ENCODE data around the gene BCAS2. TPM values are rescaled to one million over a fixed set of nuclear protein-coding genes. Genes with fewer than 3 reads are reported as not detected.
"Not testable (repeated sequence)": the region's sequence is repeated elsewhere in the genome, so short reads cannot be mapped to it uniquely, and the experiment has no call there.

The BCAS2 gene
- 10 to 100 TPM; 59.4 to 72.9 (median 70.2) TPM for polyA plus RNA-seq (ENCODE audit: insufficient read length in 4 of 4)

DNA sequence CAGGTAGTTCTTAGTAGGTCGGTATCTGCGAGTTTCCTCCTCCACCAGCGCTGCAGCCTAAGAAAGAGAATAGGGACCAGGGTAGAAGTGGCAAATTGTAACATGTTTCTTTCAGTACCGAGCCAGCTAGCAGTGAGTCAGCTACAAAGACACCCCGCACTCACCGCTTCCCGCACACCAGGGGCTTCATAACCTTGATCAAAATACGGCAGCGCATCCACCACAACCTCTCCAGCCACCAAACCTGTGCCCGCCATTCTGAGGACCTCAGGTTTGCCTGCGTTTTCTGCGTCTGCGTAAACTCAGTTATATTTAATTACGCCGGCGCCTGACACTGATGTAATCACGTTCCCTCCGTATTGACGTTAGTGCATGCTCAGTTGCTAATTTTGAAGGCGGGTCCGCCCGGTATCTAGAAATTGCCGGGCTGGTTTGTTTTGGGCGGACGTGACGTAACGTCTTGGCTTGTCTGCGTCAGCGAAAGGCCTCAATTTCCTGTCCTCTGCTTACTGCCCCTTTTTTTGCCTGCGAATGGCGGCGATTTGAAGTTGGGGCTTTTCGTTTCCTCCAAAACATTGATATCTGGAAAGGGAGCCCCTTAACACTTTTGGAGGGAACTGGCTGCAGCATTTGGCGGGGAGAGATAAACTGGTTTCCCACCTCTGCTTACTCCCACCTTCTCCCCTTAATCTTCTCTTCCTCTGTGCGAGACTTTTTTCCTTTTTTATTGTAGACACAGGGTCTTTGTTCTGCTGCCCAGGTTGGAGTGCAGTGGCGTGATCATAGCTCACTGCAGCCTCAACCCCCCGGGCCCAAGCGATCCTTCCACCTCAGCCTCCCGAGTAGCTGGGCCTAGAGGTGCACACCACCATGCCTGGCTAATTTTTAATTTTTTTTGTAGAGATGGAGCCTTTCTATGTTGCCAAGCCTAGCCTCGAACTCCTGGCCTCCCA is at the start of gene BCAS2:
TSS of gene BCAS2 (minus strand) at position 281 of the 953 bp plus-strand sequence. CDS start at position 257, 24 bp downstream.
- peak; percentile 96 to 98 (median 98) for DNase-seq (ENCODE audit: low read depth in 4 of 4, low spot score in 3 of 4)

GRCh38 chr1:114627107-114627506 is 45.7 kb upstream of the BCAS2 start:
- no peak for DNase-seq (ENCODE audit: low read depth in 4 of 4, low spot score in 3 of 4)

DNA sequence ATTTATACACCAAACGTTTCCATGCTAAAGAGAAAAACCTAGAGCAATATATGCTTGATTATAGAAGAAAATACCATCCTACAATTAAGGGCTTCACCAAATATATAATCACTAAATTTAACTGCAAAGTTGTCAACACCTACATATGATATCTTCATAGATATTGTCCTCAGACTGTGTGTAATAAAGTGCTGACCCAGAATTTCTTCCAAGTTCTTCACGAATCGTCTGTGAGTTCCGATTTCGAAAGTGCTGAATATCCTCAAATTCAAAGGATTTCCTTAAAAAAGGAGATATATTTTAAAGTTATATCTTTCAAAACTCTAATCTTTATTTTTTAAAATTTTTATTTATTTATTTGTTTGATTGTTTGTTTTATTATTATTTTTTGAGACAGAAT is 41.9 kb upstream of the BCAS2 start:
- no peak for DNase-seq (ENCODE audit: low read depth in 4 of 4, low spot score in 3 of 4)

DNA sequence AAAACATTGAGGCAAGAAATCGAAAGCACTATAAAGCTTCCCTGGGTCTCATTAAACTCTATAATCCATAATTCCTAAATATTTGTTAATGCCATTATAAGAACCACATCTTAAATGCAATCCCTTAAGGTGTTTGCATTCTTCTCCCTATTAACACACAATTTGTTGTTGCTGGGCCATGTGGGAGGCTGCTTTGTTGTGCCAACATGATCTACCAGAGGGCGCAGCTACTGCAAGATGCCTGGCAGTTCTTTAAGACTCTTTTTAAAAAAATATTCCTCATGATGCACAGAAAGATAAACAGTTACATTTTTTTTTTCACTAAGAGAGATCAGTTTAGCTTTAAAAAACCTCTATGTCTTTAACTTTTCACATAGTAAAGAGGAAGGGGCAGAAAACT is 39.0 kb upstream of the BCAS2 start:
- DNase-seq (ENCODE audit: low read depth in 4 of 4, low spot score in 3 of 4): no peak

DNA sequence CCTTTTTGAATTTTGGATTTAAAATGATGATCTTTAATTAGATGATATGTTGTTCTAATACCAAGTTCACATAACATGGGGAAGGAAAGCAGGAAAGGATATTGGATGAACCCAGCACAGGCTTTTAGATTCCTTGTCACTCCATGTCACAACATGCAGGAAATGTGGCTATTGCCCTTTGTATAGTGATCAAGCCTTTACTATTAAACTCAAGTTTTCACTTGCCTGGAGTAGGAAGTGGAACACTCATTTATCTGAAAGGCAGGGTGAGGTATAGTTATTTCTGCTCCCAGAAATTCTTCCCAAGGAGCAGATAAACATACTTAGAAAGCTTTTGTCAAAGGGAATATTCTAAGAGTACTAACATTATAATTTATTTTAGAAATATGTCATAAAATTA is 37.2 kb upstream of the BCAS2 start:
- DNase-seq (ENCODE audit: low read depth in 4 of 4, low spot score in 3 of 4): no peak

DNA sequence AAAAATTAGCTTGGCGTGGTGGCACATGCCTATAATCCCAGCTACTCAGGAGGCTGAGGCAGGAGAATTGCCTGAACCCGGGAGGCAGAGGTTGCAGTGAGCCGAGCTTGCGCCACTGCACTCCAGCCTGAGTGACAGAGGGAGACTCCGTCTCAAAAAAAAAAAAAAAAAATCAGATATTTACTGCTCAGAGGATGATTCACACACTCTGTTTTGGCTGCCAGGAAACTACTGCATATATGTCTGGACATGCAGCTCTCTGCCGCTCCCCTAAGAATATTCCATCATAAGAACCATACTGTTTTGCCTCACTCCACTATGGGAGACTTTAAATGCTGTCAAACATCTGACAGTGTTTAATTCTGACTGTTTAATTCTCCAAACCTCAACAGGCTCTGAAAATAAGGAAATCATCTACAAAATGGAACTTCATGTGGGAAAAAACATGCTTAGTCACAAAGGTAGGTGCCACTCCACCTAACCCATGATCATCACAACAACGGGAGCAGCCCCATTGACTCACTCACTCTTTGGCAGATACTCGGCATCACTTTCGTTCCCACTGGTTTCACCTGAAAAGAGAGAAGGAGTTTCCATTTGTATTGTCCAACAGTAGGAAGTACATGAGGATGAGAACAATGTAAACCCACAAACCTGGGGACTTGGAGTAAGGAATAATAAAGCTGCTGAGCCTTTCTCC is 29.3 kb upstream of the BCAS2 start:
- no peak for DNase-seq (ENCODE audit: low read depth in 4 of 4, low spot score in 3 of 4)

- DNase-seq (ENCODE audit: low read depth in 4 of 4, low spot score in 3 of 4): no peak
Observed at GRCh38 chr1:114609826-114610225, 28.4 kb upstream of the BCAS2 start.

- no peak for DNase-seq (ENCODE audit: low read depth in 4 of 4, low spot score in 3 of 4)
Observed at GRCh38 chr1:114609026-114609425, 27.6 kb upstream of the BCAS2 start.

DNA sequence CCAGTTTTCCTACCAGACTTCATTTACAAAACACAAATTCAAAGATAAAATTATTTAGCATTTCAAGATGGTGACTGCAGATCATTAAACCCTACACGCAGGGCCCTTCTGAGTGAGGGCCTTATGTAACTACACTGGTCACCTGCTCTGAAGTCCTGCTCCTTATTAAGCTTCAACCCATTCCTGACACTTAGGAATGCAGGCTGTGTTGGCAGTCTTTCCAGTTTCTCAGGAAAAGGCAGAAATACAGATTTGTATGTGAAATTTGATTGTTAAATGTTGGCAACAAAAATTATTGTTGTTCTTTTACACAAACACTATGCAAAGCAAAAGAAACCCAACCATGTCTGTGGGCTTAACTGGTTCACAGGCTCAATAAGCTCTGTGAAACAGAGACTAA is 25.8 kb upstream of the BCAS2 start:
- no peak for DNase-seq (ENCODE audit: low read depth in 4 of 4, low spot score in 3 of 4)

DNA sequence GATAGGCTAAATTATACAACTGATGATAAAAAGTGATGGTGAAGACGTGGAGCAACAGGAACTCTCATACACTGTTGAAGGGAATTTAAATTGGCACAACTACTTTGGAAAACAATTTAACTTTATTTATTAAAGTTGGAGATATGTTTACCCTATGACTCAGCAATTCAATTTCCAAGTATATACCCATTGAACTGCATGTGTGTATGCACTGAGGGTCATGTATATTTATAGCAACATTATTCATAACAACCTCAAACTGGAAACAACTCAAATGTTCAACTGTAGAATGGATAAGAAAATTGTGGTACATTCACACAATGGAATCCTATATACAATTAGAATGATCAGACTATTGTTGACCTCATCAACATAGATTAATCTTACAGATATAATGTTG is 16.5 kb upstream of the BCAS2 start:
- no peak for DNase-seq (ENCODE audit: low read depth in 4 of 4, low spot score in 3 of 4)

DNA sequence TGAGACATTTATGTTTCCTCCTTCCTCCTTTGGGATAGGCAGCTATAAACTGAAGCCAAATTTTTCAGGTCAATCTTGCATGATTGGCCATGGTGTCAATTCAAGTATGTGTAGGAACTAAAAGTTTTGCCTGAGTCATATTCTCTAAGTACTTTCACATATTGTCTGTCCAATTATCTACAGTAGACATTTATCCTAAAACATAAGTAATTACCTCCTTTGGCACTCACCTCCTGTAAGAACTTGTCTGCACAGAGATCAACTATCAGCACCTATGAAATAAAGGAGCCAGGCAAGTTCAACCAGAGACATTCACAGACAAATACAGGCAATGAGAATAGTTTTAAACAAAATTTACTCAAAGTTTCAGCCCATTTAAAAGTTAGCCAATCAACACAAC is 14.2 kb upstream of the BCAS2 start:
- no peak for DNase-seq (ENCODE audit: low read depth in 4 of 4, low spot score in 3 of 4)

GRCh38 chr1:114594046-114594445 is 12.6 kb upstream of the BCAS2 start:
- DNase-seq (ENCODE audit: low read depth in 4 of 4, low spot score in 3 of 4): no peak

- DNase-seq (ENCODE audit: low read depth in 4 of 4, low spot score in 3 of 4): no peak
Observed at GRCh38 chr1:114589122-114589521, 7.7 kb upstream of the BCAS2 start.

- no peak for DNase-seq (ENCODE audit: low read depth in 4 of 4, low spot score in 3 of 4)
Observed at GRCh38 chr1:114588196-114588689, 6.8 kb upstream of the BCAS2 start.

DNA sequence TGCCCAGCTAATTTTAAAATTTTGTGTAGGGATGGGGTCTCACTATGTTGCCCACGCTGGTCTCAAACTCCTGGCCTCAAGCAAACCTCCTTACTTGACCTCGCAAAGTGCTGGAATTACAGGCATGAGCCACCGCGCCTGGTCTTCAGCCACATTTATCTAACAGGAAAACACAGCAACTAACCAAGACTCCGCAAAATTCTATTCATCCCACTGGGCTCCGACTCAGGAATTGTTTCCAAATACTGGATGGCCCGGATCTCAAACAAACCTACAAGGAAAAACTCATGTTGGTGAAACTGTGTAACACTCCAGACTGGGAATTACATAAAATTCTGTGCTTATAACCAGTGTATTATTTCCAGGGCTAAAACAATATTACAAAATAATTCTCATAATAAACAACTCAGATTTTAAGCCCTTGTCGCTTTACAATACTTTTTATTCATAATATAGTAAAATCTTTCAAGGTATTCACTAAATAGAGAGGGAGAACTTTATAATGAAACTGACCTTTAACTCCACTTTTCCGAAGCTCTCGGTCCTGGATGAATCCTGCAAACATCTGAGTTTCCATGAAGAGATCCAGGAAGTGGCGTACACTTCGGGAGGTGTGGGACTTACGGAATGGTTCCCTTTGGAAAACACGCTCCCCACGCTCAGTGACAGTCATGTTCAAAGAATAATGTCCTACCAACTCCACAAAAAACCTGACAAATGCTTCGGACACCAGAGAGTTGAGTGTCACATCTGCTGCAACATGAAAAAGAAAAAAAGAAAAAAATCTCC is 6.0 kb upstream of the BCAS2 start:
- no peak for DNase-seq (ENCODE audit: low read depth in 4 of 4, low spot score in 3 of 4)

- no peak for DNase-seq (ENCODE audit: low read depth in 4 of 4, low spot score in 3 of 4)
Observed at GRCh38 chr1:114586513-114587047, 5.2 kb upstream of the BCAS2 start.

GRCh38 chr1:114585231-114585630 is 3.8 kb upstream of the BCAS2 start:
- no peak for DNase-seq (ENCODE audit: low read depth in 4 of 4, low spot score in 3 of 4)

- DNase-seq (ENCODE audit: low read depth in 4 of 4, low spot score in 3 of 4): no peak
Observed at GRCh38 chr1:114574365-114574764, 7.0 kb downstream of the BCAS2 start.

DNA sequence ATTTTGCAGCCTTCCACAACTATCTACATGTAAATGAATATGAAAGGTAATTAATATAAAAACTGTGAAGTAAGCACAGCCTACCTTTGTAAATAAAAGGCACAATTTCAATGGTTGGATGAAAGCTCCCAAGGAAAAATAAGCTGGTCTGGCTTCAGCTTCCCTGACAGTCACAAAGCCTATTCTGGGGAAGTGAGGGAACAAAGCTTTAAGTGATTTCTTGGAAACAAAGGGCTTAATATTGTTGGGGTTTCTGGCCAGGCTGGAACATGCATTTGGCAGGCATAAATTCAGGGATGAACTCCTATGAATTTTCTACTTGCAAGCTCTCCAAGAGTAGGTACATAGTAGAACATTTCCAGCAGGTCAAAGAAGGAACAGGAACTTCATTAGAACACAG is 17.3 kb downstream of the BCAS2 start:
- DNase-seq (ENCODE audit: low read depth in 4 of 4, low spot score in 3 of 4): no peak

GRCh38 chr1:114562978-114563510 is 18.4 kb downstream of the BCAS2 start:
- DNase-seq (ENCODE audit: low read depth in 4 of 4, low spot score in 3 of 4): not testable (repeated sequence)
